Esophagus squamous epithelium (tissue), 5 donors: ENCODE data around the gene INMT. TPM values are rescaled to one million over a fixed set of nuclear protein-coding genes. Genes with fewer than 3 reads are reported as not detected.

ENCODE experiments used
- DNase-seq: peaks from one replicate; lab custom pipeline; 2025; lab: John Stamatoyannopoulos, UW
- H3K27ac ChIP-seq, 4 donors: fragments of 200-600 bp; sonication (generic); one replicate each; pipeline ENCODE4 v1.5.1; 2016 to 2019; ENCODE audit warnings: mild to moderate bottlenecking in 1 of 4
- H3K27me3 ChIP-seq, 4 donors: fragments of 200-600 bp; sonication (generic); 1 replicate in 3 of 4; 2 replicates in 1 of 4; pipeline versions ENCODE4 v1.5.1 to v1.6.0; 2017 to 2021; ENCODE audit warnings: antibody characterized with exemption in 1 of 4
- H3K36me3 ChIP-seq, 3 donors: fragments of 200-600 bp; sonication (generic); one replicate each; pipeline ENCODE4 v1.5.1; 2016 to 2019
- H3K4me1 ChIP-seq, 3 donors: fragments of 200-600 bp; sonication (generic); one replicate each; pipeline ENCODE4 v1.5.1; 2017 to 2019
- H3K4me3 ChIP-seq, 4 donors: fragments of 200-600 bp; sonication (generic); 1 replicate in 3 of 4; 2 replicates in 1 of 4; pipeline ENCODE4 v1.5.1; 2016 to 2019; ENCODE audit warnings: mild to moderate bottlenecking in 2 of 4, moderate library complexity in 1 of 4
- H3K9me3 ChIP-seq, 3 donors: fragments of 200-600 bp; sonication (generic); one replicate each; pipeline ENCODE4 v1.5.1; 2016 to 2019
- CTCF ChIP-seq, 6 experiments: fragments of 450-650 bp in 4 of 6; fragments of 200-600 bp in 2 of 6; sonication (generic) in 2 of 6; IDR thresholded peaks; one replicate each; pipeline ENCODE4 v1.5.1; 2016 to 2019; ENCODE audit warnings: antibody characterized with exemption in 6 of 6, mild to moderate bottlenecking in 4 of 6, moderate library complexity in 4 of 6
- POLR2A ChIP-seq, 4 donors: fragments of 450-650 bp; IDR thresholded peaks; one replicate each; pipeline ENCODE4 v1.6.1; 2017; ENCODE audit warnings: antibody characterized with exemption in 4 of 4, mild to moderate bottlenecking in 4 of 4, moderate library complexity in 3 of 4
- WGBS, 2 donors: methylation state at CpG; one replicate each; pipeline ENCODE4 v1.1.5; 2018; 5-methylcytosine and 5-hydroxymethylcytosine counted together
- intact Hi-C: fragments of 100-400 bp; cut with DNase I; formaldehyde crosslinking; loops from one replicate; pipeline ENCODE4 v1.15.0; 2022
- total RNA-seq, 4 donors: library from RNA; depleted of rRNA; stranded (reverse); fragments of >200 nt; gene quantifications; one replicate each; pipeline ENCODE4 v1.1.0, GENCODE V29; 2016
- donor health status: DM: yes; HTN: yes; CAD: no.

INMT gene
- total RNA-seq, 4 donors from 2014 or later, result 0.76 to 40.2 (median 7.8) TPM

- Histone ChIP-seq H3K36me3 (peaks cover 0 to 37% (median 2%) of the 10 kb centered on the region in 3 donors), H3K4me3 (no peak overlapping the region), H3K4me1 (peaks cover 0 to 10% (median 7%) of the 10 kb centered on the region in 3 donors), H3K9me3 (no peaks in the 10 kb centered on the region), H3K27ac (no peak overlapping the region), H3K27me3 (no peaks in the 10 kb centered on the region)
- WGBS, 2 donors, result 73 to 88% methylated on average over 6 of the region's 10 CpGs
- intact Hi-C loops, result loop anchor here (10.0 kb wide), 1 partner anchor 334 kb away; no protein-coding TSS in a partner anchor
- no peak for DNase-seq
- TF ChIP-seq CTCF (IDR thresholded peaks at IDR 0.05) (no peak), POLR2A (IDR thresholded peaks at IDR 0.05) (no peak)
Measured at GRCh38 chr7:30791114-30791513, 39.2 kb downstream of the INMT start.

DNA sequence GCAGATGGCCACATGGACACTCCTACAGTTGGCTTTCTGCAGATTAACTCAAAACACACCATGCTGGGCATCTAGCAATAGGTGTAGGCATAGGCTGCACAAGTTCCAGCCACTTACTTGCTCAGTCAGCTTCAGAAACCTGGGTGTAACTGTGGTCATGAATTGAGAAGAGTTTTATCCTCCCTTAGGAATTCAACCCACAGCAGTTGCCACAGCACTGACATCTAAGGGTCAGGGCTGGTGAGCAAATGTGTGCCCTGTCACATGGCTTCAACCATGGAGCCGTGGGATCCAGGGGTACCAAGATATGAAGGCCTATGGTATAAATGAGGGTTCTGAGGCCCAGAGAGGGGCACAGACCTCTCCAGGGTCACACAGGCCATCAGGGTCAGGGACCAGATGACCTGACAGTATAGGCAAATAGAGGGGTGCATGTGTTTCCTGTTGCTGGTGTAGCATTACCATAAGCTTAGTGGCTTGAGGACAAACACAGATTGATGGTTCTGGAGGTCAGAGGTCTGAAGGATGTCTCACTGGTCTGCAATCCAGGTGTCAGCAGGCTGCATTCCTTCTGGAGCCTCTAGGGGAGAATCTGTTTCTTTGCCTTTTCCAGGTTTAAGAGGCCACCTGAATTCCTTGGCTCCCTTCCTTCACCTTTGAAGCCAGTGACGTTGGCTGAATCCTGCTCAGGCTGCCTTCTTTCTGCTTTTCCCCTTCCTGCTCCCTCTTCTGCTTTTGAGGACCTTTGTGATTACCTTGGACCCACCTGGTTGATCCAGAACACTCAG lies 43.4 kb downstream of the INMT start:
- no peaks in the 10 kb centered on the region for H3K9me3 ChIP-seq
- H3K4me3 ChIP-seq, result no peak overlapping the region
- H3K27me3 ChIP-seq, result no peaks in the 10 kb centered on the region
- peak overlapping the region in 2 of 4 donors; percentile 2 to 36 for H3K27ac ChIP-seq
- H3K36me3 ChIP-seq, result peaks cover 0 to 24% (median 0%) of the 10 kb centered on the region in 3 donors
- peaks cover 12 to 53% (median 37%) of the 10 kb centered on the region in 3 donors for H3K4me1 ChIP-seq
- intact Hi-C loops, result loop anchor here (5.0 to 10.0 kb wide), 2 partner anchors 182 to 329 kb away; no protein-coding TSS in a partner anchor
- WGBS, 2 donors, result 33 to 46% methylated on average over 1 of the region's 2 CpGs
- no peak for DNase-seq
- TF ChIP-seq POLR2A (IDR thresholded peaks at IDR 0.05), result no peak
- no peak for TF ChIP-seq CTCF (IDR thresholded peaks at IDR 0.05)

- peaks cover 12 to 62% (median 40%) of the 10 kb centered on the region in 3 donors for H3K4me1 ChIP-seq
- H3K36me3 ChIP-seq, result peaks cover 0 to 18% (median 0%) of the 10 kb centered on the region in 3 donors
- no peak for DNase-seq
- H3K27me3 ChIP-seq, result no peaks in the 10 kb centered on the region
- no peak for TF ChIP-seq CTCF (IDR thresholded peaks at IDR 0.05)
- no peak for TF ChIP-seq POLR2A (IDR thresholded peaks at IDR 0.05)
- intact Hi-C loops, result loop anchor here (5.0 to 10.0 kb wide), 2 partner anchors 181 to 329 kb away; no protein-coding TSS in a partner anchor
- WGBS, 2 donors, result 6 to 32% methylated on average over 1 of the region's 1 CpG
- H3K9me3 ChIP-seq, result no peaks in the 10 kb centered on the region
- H3K27ac ChIP-seq, result peak overlapping the region in 2 of 4 donors; percentile 36 to 50
- H3K4me3 ChIP-seq, result no peak overlapping the region
Measured at GRCh38 chr7:30796105-30796869, 44.4 kb downstream of the INMT start.

DNA sequence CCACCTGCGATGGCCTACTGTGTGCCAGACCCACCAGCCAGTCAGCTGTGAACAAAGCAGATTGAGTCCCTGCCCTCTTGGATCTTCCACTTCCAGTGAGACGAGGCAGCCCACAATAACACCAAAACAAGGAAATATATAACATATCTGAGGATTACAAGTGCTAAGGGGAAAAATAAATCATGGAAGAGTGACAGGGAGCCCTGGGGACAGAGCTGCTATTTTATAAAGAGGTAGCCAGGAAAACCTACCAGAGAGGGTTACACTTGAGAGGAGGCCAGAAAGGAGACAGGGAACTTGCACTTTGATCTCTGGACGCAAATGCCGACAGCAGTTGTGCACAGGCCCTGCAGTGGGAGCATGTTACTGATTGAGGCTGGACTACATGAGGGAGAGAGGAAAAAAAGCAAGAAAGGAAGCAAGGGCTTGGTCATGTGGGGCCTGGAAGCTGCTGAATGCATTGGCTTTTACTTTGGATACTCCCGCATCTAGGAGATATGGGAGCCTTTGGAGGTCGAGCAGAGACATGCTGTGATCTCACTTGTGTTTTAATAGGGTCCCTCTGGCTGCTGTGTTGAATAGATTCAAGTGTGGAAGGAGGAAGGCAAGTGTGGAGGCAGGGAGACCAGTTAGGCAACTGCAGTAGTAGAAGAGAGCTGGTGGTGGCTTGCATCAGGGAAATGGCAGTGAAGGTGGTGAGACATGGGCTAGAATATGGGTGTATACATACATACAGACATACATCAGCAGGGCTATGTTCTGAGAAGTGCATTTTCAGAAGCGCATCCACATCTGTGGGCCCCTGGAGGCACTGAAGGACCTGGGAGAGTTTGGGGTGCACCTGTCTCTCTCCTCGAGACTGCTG lies 45.5 kb downstream of the INMT start:
- no peak for DNase-seq
- H3K27me3 ChIP-seq, result no peaks in the 10 kb centered on the region
- peaks cover 12 to 64% (median 40%) of the 10 kb centered on the region in 3 donors for H3K4me1 ChIP-seq
- H3K27ac ChIP-seq, result peak overlapping the region in 3 of 4 donors; percentile 23 to 50 (median 42)
- intact Hi-C loops, result loop anchor here (5.0 to 10.0 kb wide), 2 partner anchors 180 to 327 kb away; no protein-coding TSS in a partner anchor
- H3K9me3 ChIP-seq, result no peaks in the 10 kb centered on the region
- 51 to 59% methylated on average over 8 of the region's 8 CpGs for WGBS, 2 donors
- no peak overlapping the region for H3K4me3 ChIP-seq
- TF ChIP-seq CTCF (IDR thresholded peaks at IDR 0.05) (no peak), POLR2A (IDR thresholded peaks at IDR 0.05) (no peak)
- peaks cover 0 to 11% (median 0%) of the 10 kb centered on the region in 3 donors for H3K36me3 ChIP-seq
